Hepatic stellate cell (primary cell): ENCODE results near the gene ATP6V0B.

ENCODE experiments used
- DNase-seq: peaks from one replicate; pipeline ENCODE4 v3.0.0; 2011; ENCODE audit warnings: low spot score

ATP6V0B gene

GRCh38 chr1:43969746-43970466, 4.9 kb upstream of the ATP6V0B start, which contains the start of gene DPH2:
DPH2 (plus strand) TSS chr1:43970010; CDS start chr1:43970176, 166 bp downstream.
- peak; percentile 100 for DNase-seq

DNA sequence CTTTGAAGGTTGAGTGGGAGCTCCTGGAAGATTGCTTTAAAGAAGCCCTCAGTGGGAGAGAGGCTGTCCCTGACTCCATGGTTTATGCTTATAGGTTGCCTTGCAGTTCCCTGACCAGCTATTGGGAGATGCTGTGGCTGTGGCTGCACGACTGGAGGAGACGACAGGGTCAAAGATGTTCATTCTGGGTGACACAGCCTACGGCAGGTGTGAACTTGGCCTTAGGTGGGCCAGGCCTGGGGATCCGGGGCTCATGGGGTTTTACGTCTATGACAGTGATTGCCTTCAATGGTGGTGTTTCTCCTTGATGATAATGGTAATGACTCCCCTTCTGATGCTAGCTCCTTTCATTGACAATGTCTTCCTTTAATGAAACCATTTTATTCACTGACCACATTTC, 4.3 kb upstream of the ATP6V0B start:
- no peak for DNase-seq

DNA sequence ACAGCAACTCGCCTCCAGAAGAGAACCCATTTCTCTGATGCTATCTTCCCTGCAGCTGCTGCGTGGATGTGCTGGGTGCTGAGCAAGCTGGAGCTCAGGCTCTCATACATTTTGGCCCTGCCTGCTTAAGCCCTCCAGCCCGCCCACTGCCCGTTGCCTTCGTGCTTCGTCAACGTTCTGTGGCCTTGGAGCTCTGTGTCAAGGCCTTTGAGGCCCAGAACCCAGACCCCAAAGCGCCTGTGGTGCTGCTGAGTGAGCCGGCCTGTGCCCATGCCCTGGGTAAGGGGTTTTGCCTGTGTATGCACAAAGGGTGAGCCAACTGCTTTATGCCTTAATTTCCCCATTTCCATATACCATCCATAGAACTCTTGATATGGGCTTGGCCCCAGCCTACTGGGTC, 3.8 kb upstream of the ATP6V0B start:
- no peak for DNase-seq

DNA sequence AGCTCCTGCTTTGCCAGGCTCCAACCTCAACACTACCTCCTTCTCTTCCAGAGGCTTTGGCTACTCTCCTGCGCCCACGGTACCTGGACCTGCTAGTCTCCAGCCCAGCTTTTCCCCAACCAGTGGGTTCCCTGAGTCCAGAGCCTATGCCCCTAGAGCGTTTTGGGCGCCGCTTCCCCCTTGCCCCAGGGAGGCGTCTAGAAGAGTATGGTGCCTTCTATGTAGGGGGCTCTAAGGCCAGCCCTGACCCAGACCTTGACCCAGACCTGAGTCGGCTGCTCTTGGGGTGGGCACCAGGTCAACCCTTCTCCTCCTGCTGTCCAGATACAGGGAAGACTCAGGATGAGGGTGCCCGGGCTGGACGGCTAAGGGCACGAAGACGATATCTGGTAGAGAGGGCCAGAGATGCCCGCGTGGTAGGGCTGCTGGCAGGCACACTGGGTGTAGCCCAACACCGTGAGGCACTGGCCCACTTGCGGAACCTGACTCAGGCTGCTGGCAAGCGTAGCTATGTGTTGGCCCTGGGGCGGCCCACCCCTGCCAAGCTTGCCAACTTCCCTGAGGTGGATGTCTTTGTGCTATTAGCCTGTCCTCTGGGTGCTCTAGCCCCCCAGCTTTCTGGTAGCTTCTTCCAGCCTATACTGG, 3.3 kb upstream of the ATP6V0B start:
- no peak for DNase-seq

DNA sequence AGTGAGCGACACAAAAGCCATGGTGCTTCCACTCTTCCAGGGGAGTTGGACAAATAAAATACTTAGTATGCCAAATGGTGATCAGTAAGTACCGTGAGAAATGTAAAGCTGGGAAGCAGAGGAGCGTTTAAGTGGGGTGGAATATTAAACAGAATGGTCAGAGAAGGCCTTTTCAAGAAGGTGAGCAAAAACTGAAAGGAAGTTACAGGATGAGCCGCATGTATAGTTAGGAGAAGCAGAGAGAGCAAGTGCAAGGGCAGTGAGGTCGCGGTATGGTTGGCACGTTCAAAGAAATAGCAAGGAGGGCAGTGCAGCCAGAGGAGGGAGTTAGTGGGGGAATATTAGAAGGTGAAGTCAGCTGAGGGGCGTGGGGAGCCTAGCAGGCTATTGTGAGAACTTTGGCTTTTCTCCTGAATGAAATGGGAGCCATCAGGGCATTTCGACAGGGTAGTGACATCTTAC, 748 bp upstream of the ATP6V0B start:
- DNase-seq: no peak

DNA sequence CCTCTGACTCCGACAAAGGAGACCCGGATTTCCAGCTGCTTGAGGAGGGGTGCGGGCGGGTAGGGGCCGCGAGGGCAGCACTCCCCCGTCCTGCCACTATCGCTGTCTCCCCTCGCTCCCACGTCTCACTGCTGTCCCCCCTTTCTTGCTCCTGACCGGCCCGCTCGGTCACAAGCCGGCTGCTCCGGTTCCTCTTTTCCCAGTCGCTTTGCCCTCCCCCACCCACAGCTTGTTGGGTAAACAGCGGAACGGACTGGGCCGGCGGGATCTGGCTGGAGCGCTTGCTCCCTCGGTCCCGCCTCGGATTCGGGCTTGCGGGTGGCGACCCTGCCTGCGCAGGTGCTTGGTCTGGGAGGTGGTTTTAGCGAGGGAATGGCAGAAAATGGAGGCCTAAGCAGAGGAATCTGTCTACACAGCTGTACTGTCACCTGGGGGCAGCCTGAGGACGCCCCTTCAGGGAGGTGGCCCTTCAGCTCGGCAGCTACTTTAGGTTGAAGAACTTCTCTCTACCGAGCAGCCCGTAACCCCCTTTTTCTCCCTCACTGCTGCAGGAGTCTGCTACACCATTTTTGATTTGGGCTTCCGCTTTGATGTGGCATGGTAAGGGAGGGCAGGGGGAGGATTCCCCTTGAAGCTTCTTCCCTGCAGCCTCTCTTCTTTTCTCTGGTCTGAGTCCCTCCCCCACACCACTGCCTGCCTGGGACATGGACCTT, 645 bp downstream of the ATP6V0B start:
- DNase-seq: peak; percentile 70

GRCh38 chr1:43976045-43976444, 1.3 kb downstream of the ATP6V0B start:
- DNase-seq: no peak

DNA sequence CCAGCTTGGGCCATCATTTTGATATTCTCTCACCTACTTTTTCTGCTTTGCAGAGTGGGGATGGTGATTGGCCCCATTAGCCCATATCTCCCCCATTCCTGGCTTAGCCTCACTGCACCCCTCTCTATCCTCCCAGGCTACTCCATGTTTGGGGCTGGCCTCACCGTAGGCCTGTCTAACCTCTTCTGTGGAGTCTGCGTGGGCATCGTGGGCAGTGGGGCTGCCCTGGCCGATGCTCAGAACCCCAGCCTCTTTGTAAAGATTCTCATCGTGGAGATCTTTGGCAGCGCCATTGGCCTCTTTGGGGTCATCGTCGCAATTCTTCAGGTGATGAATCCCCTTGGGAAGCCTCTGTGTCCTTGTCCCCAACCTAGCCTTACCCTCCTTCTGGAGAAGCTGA, 2.1 kb downstream of the ATP6V0B start:
- no peak for DNase-seq

DNA sequence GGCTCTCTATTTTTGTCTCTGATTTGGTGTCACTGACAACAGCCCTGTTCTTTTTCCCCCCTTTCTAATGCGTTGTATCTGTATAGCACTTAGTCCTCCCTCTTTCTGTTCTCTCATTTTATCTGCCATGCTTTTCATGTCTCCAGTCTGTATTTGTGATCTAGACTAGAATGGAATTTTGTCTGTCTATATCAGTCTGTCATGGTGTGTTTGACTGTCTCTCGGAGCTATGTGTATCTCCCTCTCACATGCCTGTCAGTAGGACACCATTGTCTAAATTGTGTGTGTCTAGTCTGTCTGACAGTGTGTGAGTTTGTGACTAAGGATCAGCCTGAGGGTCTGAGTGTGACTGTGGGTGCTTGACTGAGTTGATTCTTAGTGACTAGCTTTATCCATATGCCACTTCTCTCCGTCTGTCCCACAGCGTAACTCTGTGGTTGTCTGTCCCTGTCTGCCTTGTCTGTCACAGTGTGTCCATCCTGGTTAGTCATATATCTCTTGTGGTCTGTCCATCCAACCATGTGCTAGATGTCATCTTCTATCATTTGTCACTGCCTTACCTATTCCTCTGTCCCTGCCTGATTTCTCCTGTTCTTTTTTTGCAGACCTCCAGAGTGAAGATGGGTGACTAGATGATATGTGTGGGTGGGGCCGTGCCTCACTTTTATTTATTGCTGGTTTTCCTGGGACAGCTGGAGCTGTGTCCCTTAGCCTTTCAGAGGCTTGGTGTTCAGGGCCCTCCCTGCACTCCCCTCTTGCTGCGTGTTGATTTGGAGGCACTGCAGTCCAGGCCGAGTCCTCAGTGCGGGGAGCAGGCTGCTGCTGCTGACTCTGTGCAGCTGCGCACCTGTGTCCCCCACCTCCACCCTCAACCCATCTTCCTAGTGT, 2.9 kb downstream of the ATP6V0B start:
- no peak for DNase-seq

DNA sequence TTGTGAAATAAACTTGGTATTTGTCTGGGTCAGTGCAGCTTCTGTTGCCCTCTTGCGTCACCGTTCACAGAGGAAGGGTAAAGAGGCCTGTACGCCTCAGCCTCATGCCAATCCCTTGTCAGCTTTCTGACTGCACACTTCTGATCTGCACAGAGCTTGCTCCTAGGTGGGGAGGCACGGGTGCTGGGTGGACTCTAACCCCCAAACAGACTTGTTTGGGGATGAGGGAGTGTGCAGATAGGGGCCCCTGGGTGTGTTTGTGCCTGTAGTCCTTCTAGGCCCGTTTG, 3.4 kb downstream of the ATP6V0B start:
- DNase-seq: no peak

GRCh38 chr1:43978551-43979260, 3.9 kb downstream of the ATP6V0B start, which contains the start of gene B4GALT2:
B4GALT2 (plus strand) TSS chr1:43979210; CDS start chr1:43981161, 1,951 bp downstream.
- DNase-seq: peak; percentile 87

- DNase-seq: no peak
Observed at GRCh38 chr1:43979261-43979527, 4.4 kb downstream of the ATP6V0B start.

GRCh38 chr1:43979528-43980254, 4.9 kb downstream of the ATP6V0B start:
- DNase-seq: peak; percentile 78

DNA sequence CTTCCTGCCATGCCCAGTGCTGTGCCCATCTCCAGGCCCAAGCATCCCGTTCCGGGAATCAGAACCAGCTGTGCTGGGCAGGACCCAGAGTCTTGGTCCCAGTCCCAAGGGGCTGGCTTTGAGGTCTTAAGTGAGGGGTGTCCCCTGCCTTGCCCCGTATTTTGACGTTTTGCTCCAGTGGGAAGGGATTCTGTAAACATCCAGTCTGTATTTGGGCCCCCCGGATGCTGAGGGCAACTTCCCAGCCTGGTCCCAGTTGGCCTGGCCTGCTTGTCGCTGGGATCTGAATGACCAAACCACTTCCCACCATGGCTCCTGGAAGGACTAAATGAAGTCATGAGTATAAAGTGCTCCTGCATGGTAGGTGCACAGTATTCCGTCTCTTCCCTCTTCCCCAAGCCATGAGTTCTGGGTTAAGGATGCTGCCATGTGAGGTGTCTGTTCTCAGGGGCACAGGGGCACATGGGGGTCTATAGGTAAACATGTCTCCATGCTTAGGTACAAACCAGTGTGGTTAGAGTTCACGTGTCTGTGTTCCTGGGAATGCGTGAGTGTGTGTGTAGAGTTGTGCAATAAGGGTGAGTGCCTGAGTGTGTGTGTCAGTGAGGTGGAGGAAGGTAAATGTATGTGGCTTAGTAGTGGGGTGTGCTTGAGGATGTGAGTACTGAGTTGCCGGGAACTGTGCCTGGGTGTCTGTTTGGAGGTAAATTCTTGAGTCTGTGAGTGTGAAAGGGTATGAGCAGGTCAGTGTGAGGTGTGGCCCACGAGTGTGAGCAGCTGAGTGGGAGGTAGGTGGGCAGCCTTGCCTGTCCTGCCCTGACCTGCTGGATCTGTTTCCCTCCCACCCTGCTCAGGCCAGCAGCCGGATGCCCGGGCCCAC, 5.7 kb downstream of the ATP6V0B start:
- peak; percentile 42 for DNase-seq

GRCh38 chr1:43981135-43981491, 6.4 kb downstream of the ATP6V0B start:
- no peak for DNase-seq

- DNase-seq: no peak
Observed at GRCh38 chr1:43981636-43982035, 6.9 kb downstream of the ATP6V0B start.

DNA sequence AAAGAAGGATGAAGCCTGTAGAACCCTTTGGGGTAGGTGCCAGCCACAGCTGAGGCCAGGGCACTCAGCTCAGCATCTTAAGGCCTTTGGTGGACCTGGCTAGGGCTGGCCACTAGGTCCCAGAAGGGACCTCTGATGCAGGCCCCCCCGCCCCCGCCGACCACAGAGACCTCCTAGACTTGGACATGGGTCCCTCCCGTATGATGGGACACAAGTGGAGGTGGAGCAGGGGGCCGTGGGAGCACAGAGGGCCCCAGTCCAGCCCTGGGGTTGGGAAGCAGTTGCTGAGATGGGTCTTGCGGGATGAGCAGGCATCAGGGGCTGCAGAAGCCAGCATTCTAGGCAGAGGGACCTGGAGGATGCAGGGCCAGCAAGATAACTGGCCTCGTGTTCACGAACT, 7.5 kb downstream of the ATP6V0B start:
- no peak for DNase-seq

DNA sequence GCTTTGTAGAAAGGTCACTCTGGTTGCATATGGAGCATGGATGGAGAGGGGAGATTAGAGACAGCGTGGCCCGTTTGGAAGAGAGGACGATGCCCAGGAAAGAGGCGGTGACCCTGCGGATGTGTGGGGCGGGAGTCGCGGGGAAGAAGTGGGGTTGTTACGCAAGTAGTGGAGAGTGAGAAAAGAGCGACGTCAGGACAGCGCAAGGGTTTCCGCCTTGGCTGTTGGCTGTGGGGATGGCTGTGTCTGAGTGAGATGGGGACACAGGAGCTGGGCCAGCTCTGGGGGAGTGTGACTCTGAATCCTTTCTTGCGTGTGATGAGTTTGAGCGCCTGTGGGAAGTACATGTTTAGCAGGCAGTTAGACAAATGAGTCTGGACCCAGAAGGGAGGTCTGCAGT, 8.0 kb downstream of the ATP6V0B start:
- no peak for DNase-seq

GRCh38 chr1:43983253-43983899, 8.6 kb downstream of the ATP6V0B start:
- no peak for DNase-seq

- no peak for DNase-seq
Observed at GRCh38 chr1:43984855-43985254, 10.1 kb downstream of the ATP6V0B start.
